HG02943 (cell line): ENCODE results near the gene CYSRT1.
"Not testable (repeated sequence)": the region's sequence is repeated elsewhere in the genome, so short reads cannot be mapped to it uniquely, and the experiment has no call there.

Source experiments
- ATAC-seq: cut with Tn5 transposase; IDR thresholded peaks from one replicate; pipeline ENCODE4 v1.9.1; 2021; ENCODE audit warnings: mild to moderate bottlenecking, low read depth, moderate library complexity; ENCODE audit not compliant: unreplicated experiment

Gene CYSRT1

DNA sequence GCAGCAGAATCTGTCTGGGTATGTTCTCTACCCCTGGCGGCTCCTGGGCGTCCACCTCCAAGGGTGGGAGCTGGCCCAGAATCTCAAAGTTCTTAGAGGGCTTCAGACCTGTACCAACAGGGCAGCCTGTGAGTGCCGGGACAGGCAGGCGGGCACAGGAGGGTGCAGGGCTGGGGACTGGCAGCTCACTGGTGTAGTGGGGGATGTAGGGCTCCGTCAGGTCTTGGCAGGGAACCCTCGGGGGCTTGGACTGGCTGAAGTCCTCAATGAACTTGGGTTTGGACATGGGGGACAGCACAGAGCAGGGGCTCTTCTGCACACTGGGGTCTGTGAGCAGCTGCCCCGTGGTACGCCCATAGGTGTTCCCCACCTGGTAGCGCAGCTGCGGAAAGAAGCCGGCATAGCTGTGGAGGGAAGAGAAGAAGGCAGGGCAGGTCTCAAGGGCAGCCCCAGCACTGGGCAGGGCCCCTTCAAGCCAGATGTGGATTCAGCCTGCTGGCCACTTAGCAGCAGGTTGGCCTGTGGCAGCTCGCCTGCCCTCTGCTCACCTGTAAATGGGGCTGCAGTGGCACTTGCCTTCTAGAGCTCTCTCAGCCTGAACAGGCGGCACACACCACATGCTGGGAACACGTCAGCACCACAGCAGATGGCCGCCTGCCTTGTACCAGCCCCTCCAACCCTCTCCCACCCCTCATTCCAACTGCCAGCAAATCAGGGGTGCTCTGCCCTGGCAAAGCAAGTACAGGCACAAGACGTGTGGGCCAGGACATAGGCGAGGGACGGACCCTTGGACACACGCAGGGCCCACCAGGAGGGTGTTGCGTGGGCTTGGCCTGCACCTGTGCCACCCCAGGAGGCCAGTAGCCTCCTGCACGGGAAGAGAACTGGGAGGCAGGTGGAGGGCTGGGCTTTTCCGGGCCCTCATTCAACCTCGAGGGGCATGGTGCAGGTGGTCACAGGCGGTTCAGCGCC lies 20.8 kb downstream of the CYSRT1 start:
- ATAC-seq: no peak

GRCh38 chr9:137247135-137247915 lies 22.4 kb downstream of the CYSRT1 start:
- ATAC-seq: no peak

- ATAC-seq: no peak
These were observed 22.9 kb downstream of the CYSRT1 start for GRCh38 chr9:137247916-137248175.

DNA sequence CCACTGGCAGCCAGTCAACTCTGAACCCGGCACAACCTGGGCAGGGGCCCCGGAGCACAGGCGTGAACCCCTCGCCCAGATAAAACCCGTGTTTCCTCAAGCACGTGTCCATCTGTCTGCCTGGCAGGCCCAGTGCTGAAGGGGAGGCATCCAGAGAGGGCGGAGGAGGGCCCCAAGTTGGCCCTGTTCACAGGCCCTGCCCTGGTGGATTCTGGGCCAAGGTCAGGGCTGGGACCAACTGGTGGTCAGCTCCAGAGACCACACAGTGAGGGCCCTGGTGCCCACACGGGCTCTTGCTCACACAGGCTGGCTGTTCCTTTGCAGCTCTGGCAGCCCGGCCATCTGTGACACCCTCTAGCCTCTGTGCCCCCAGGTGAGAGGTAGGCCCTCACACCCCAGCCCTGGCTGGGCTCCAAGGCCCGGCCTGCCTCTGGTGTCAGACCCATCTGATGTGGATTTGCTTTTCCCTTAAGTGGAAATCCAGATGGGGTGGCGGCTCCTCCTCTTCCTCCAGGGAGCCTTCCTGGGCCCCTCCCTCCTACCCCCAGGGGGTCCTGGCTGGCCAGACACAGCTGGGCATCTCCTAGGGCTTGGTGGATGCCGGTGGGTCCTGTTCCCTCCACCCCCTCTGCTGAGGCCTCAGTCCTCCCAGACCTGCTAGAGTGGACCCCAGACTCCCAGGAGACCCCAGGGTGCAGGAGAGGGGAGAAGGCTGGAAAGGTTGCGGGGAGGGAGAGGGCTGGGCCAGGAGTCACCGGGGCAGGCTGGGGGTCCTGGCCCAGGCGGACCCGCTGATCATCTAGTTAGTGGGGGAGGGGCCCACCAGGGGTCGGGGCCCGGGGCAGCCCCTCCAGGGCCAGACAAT lies 25.6 kb downstream of the CYSRT1 start:
- no peak for ATAC-seq

- ATAC-seq: no peak
These were observed 26.2 kb downstream of the CYSRT1 start, which contains the start of gene STPG3 for GRCh38 chr9:137251194-137251461. Gene STPG3 (plus strand): TSS chr9:137251286. CDS start chr9:137251287, 1 bp downstream.

- no peak for ATAC-seq
These were observed 26.7 kb downstream of the CYSRT1 start for GRCh38 chr9:137251490-137252268.

GRCh38 chr9:137252555-137253506 lies 27.9 kb downstream of the CYSRT1 start:
- ATAC-seq: no peak

DNA sequence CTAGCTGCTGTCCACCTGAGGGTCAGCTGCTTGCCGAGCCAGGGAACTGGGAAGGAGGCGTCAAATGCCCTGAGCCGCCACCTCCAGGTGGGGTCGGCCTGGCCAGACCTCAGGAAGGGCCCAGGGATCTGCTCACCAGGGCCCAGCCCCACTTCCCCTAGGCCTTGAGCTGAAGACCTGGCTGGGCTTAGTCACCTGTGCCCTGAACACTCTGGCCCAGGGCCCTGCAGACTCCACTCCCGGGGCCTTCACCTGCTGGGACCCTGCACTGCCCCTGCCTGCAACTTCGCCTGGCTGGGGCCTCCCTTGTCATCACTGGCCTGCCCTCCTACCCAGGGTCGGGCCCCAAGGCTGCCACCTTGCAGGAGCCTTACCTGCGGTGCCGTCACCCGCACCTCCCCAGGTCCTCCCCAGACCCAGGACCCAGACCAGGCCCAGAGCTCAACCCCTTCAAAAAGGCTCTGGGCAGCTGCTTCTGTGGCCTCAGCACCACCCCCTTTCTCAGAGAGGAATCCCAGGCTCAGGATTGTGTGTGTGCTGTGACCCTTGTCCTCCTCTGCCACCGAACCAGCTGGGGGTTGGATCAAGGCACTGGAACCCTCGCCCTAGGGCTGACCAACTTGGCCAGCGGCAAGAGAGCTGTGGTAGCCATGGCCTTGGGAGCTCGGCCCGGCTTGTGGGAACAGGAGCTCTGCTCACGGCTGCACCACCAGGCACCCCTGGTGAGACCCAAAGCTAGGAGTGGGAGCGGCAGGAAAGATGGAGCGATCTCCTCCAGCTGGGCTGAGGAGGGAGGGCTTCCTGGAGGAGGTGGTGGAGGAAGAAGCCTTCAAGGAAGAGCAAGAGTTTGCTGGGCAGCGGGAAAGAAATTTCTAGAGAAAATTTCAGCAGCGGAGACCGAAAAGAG lies 29.0 kb downstream of the CYSRT1 start:
- no peak for ATAC-seq

DNA sequence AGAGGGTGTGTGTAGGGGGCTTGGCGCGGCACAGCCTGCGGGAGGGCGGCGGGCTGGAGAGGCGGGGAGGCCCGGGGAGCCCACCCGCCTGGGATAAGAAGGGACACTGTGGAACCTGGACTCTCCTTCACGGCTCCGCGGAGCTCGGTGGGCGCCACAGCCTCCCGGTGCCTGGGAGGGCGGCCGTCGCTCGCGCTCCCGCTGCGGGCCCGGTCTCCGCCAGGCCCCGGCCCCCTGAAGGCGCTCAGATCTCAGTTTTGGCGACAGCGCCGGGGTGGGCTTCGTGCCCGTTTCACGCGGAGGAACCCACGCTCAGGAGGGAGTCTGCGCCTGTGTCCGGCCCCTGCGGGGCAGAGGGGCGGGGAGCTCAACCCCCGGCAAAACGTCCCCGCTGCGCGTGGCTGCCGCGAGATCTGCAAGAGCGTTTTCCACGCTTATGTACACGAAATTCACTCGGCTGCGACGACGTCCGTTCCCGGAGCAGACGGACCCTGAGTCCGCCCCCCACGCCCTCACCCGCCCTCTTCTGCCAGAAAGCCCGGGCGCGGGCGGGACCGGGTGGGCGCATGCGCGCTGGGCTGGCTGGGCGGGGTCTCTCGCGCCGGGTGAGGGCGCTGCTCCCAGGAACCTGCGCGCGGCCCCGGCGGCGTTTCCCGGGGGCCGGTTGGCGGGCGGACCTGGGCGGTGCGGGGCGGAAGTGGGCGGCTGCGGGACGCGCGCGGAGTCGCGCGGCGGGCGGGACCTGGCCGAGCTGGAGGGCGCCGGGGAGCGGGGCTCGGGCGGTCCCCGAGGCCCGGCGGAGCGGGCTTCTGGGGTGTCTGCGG lies 29.9 kb downstream of the CYSRT1 start, which contains the start of gene NELFB:
NELFB (plus strand) TSS at position 704 of the 824 bp plus-strand sequence.
- ATAC-seq: peak; percentile 59

- peak; percentile 25 for ATAC-seq
These were observed 30.6 kb downstream of the CYSRT1 start for GRCh38 chr9:137255448-137256114.

DNA sequence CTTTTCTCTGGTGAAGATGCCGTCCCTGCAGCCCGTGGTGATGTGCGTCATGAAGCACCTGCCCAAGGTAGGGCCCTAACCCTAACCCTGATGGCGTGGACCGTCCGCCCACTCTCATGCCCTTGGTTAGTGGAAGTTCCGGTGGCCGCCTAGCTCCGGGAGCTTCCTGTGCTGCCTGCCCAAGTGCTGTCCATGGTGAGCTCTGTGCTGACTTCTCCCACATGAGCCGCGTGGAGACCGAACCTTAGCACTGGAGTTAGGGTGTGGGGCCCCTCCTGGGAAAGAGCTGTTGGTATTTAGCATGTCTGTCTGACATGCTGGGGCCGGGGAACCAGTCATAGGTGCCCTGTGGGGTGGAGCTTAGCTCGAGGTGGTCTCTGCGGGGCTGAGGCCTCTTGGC lies 31.4 kb downstream of the CYSRT1 start:
- ATAC-seq: no peak

- no peak for ATAC-seq
These were observed 31.9 kb downstream of the CYSRT1 start for GRCh38 chr9:137256856-137257255.

DNA sequence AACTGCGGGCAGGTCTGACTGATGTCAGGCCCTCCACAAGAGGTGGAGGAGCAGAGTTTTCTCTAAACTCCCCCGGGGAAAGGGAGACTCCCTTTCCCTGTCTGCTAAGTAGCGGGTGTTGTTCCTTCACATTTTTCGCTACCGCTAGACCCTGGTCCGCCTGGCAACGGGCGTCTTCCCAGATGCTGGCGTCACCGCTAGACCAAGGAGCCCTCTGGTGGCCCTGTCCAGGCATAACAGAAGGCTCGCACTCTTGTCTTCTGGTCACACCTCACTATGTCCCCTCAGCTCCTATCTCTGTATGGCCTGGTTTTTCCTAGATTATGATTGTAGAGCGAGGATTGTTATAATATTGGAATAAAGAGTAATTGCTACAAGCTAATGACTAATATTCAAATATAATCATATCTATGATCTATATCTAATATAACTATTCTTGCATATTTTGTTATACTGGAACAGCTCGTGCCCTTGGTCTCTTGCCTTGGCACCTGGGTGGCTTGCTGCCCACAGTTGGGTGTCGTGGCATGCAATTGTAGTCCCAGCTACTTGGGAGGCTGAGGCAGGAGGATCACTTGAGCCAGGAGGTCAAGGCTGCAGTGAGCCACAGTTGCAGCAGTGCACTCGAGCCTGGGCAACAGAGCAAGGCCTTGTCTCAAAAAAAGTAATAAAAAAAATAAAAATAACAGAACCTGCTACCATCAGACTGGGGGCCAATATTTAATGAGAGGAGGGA lies 37.4 kb downstream of the CYSRT1 start:
- not testable (repeated sequence) for ATAC-seq

- no peak for ATAC-seq
These were observed 37.9 kb downstream of the CYSRT1 start for GRCh38 chr9:137262909-137263285.

DNA sequence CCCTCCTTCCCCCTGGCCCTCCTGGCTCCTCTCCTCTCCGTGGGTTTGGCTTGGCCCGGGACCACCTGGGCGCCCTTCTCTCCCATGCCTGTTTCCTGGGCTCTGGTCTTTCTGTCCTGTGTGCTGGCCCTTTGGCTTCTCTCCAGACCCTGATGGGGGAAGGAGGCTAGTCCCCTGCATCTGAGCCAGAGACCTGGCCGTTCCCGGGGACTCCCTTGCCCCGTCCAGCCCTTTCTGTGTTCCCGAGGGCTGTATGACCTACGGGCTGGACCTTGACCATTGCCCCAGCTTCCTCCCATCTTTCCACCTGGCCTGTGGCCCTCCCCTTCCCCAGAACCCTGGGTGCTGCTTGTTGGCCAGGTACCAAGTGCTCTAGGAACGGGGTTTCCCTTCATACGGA lies 38.5 kb downstream of the CYSRT1 start:
- ATAC-seq: no peak

DNA sequence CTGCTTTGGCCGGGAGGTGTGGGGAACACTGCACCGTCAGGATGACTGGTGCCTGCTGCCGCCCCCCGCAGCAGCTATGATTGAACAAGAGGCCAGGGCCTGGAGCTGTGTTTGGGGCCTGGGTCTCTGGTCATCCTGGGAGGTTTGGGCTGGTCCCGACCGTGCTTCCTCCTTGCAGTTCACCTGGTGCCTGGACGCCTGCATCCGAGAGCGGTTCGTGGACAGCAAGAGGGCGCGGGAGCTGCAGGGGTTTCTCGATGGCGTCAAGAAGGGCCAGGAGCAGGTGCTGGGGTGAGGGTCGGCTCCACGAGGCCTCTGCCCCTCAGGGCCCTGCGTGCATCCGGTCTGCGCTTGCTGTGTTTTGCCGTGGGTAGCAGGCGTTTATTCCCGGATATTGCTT lies 39.1 kb downstream of the CYSRT1 start:
- ATAC-seq: no peak
